Upper lobe of right lung (tissue), 1 donor: ENCODE results near the gene ADRA2C. TPM values are rescaled to one million over a fixed set of nuclear protein-coding genes. Genes with fewer than 3 reads are reported as not detected.

Experiments
- ATAC-seq: fragments of 200-7000 bp; cut with Tn5 transposase; one replicate; pipeline ENCODE4 v1.9.1; 2020; ENCODE audit warnings: mild to moderate bottlenecking, moderate library complexity
- DNase-seq: peaks from one replicate; pipeline ENCODE4 v3.0.0-alpha.2; 2020
- H3K27ac ChIP-seq: fragments of 200-600 bp; one replicate; pipeline ENCODE4 v1.8.0; 2022
- H3K27me3 ChIP-seq: fragments of 200-600 bp; one replicate; pipeline ENCODE4 v1.8.0; 2022; ENCODE audit warnings: mild to moderate bottlenecking
- H3K36me3 ChIP-seq: fragments of 200-600 bp; one replicate; pipeline ENCODE4 v1.8.0; 2022
- H3K4me1 ChIP-seq: fragments of 200-600 bp; one replicate; pipeline ENCODE4 v1.8.0; 2022
- H3K4me3 ChIP-seq: fragments of 200-600 bp; one replicate; pipeline ENCODE4 v1.8.0; 2022; ENCODE audit warnings: mild to moderate bottlenecking
- H3K9me3 ChIP-seq: fragments of 200-600 bp; one replicate; pipeline ENCODE4 v1.8.0; 2022
- CTCF ChIP-seq: fragments of 200-600 bp; IDR thresholded peaks from one replicate; pipeline ENCODE4 v1.8.0; 2022; ENCODE audit warnings: antibody characterized with exemption
- intact Hi-C: fragments of 100-400 bp; cut with DNase I; formaldehyde crosslinking; loops from one replicate; pipeline ENCODE4 v1.11.0; 2022
- total RNA-seq: library from RNA; stranded (reverse); fragmentation: NEBNext Ultra II Directional; extraction: Animal tissue kit (Norgen Biotek cat#: 25700); gene quantifications from one replicate; pipeline ENCODE4 v1.2.1, GENCODE V29; 2021
- donor health status: DM: no; HTN: yes; CAD: no; lungs with severe emphysema.

ADRA2C gene
- total RNA-seq, 1 donor from 2014 or later = 7.3 TPM

GRCh38 chr4:3776166-3777032 lies 10.2 kb downstream of the ADRA2C start:
- DNase-seq = no peak
- no peak for TF ChIP-seq CTCF

GRCh38 chr4:3777033-3777390 lies 10.8 kb downstream of the ADRA2C start:
- Histone ChIP-seq H3K27me3 (peaks cover 13% of the 10 kb centered on the region), H3K27ac (no peak overlapping the region), H3K9me3 (no peaks in the 10 kb centered on the region), H3K4me1 (no peaks in the 10 kb centered on the region), H3K36me3 (no peaks in the 10 kb centered on the region), H3K4me3 (no peak overlapping the region)
- DNase-seq = no peak
- TF ChIP-seq CTCF = no peak
- no peak for ATAC-seq
- intact Hi-C loops = no loop called here

More at GRCh38 chr4:3776166-3777032, 10.2 kb downstream of the ADRA2C start:
- H3K27me3 ChIP-seq = peaks cover 13% of the 10 kb centered on the region
- no peak for ATAC-seq
- no peak overlapping the region for H3K27ac ChIP-seq
- intact Hi-C loops = no loop called here
- no peak overlapping the region for H3K4me3 ChIP-seq
- H3K36me3 ChIP-seq = no peaks in the 10 kb centered on the region
- H3K4me1 ChIP-seq = no peaks in the 10 kb centered on the region
- no peaks in the 10 kb centered on the region for H3K9me3 ChIP-seq

GRCh38 chr4:3777669-3778068 lies 11.5 kb downstream of the ADRA2C start:
- Histone ChIP-seq H3K4me1 (no peaks in the 10 kb centered on the region), H3K36me3 (no peaks in the 10 kb centered on the region), H3K9me3 (no peaks in the 10 kb centered on the region), H3K4me3 (no peak overlapping the region), H3K27me3 (peaks cover 7% of the 10 kb centered on the region), H3K27ac (no peak overlapping the region)
- intact Hi-C loops = no loop called here
- no peak for TF ChIP-seq CTCF
- ATAC-seq (no peak), DNase-seq (no peak)

GRCh38 chr4:3779509-3779908 lies 13.3 kb downstream of the ADRA2C start:
- no peak for TF ChIP-seq CTCF
- peaks cover 14% of the 10 kb centered on the region for H3K27me3 ChIP-seq
- ATAC-seq (no peak), DNase-seq (no peak)
- H3K9me3 ChIP-seq = no peaks in the 10 kb centered on the region
- H3K4me3 ChIP-seq = no peak overlapping the region
- no peak overlapping the region for H3K27ac ChIP-seq
- intact Hi-C loops = no loop called here
- H3K36me3 ChIP-seq = no peaks in the 10 kb centered on the region
- H3K4me1 ChIP-seq = no peaks in the 10 kb centered on the region

- no peaks in the 10 kb centered on the region for H3K36me3 ChIP-seq
- H3K4me1 ChIP-seq = no peaks in the 10 kb centered on the region
- intact Hi-C loops = no loop called here
- H3K9me3 ChIP-seq = no peaks in the 10 kb centered on the region
- no peak for ATAC-seq
- DNase-seq = no peak
- peaks cover 14% of the 10 kb centered on the region for H3K27me3 ChIP-seq
- H3K4me3 ChIP-seq = no peak overlapping the region
- no peak for TF ChIP-seq CTCF
- no peak overlapping the region for H3K27ac ChIP-seq
These were observed 14.4 kb downstream of the ADRA2C start for GRCh38 chr4:3780347-3781171.
